PC-9 (cell line): ENCODE measurements around the gene CFAP161. TPM values are rescaled to one million over a fixed set of nuclear protein-coding genes. Genes with fewer than 3 reads are reported as not detected.

Experiments used
- BruUV-seq: library from RNA; stranded (reverse); fragments of 400-500 nt; replicated peaks from 2 replicates; lab custom pipeline; 2021; lab: Mats Ljungman, UMichigan
- CTCF ChIA-PET: fragments of 300-600 bp; sonication (Branson Sonifier 250); formaldehyde crosslinking; loops from one replicate; lab custom pipeline; 2022; ENCODE audit warnings: antibody characterized with exemption; lab: Charles Lee
- POLR2A ChIA-PET: fragments of 300-600 bp; sonication (Branson Sonifier 250); formaldehyde crosslinking; loops from one replicate; lab custom pipeline; 2022; ENCODE audit warnings: antibody characterized with exemption; ENCODE audit not compliant: unreplicated experiment; lab: Charles Lee
- DNase-seq, 2 experiments: peaks; one replicate each; pipeline versions ENCODE4 v3.0.0 to v3.0.0-alpha.2; 2015 to 2022; ENCODE audit warnings: mixed read lengths in 1 of 2
- H2AFZ ChIP-seq: fragments of 200-600 bp; sonication (generic); 2 replicates; pipeline ENCODE4 v1.8.1; 2017; ENCODE audit warnings: antibody characterized with exemption
- H3F3A ChIP-seq: fragments of 200-600 bp; sonication (generic); 2 replicates; pipeline ENCODE4 v1.8.1; 2017; ENCODE audit warnings: antibody characterized with exemption, mild to moderate bottlenecking, low read depth; ENCODE audit not compliant: insufficient read depth
- H3K27ac ChIP-seq: fragments of 200-600 bp; sonication (generic); 2 replicates; pipeline ENCODE4 v1.6.1; 2016; ENCODE audit warnings: mixed run types
- H3K27me3 ChIP-seq: fragments of 200-600 bp; sonication (generic); 2 replicates; pipeline ENCODE4 v1.6.1; 2016; ENCODE audit warnings: low read depth, mixed run types; ENCODE audit not compliant: insufficient read depth
- H3K36me3 ChIP-seq: fragments of 200-600 bp; sonication (generic); 2 replicates; pipeline ENCODE4 v1.6.1; 2016; ENCODE audit warnings: low read depth, mixed run types
- H3K4me1 ChIP-seq: fragments of 200-600 bp; sonication (generic); replicated peaks from 2 replicates; pipeline ENCODE4 v1.6.1; 2016; ENCODE audit warnings: mixed run types; ENCODE audit not compliant: insufficient read depth
- H3K4me2 ChIP-seq: fragments of 200-600 bp; sonication (generic); 2 replicates; pipeline ENCODE4 v1.6.1; 2017; ENCODE audit warnings: mixed run types
- H3K4me3 ChIP-seq: fragments of 200-600 bp; sonication (generic); 2 replicates; pipeline ENCODE4 v1.6.1; 2016; ENCODE audit warnings: mixed run types
- H3K79me2 ChIP-seq: fragments of 200-600 bp; sonication (generic); 2 replicates; pipeline ENCODE4 v1.6.1; 2017; ENCODE audit warnings: low read depth, mixed run types
- H3K9me2 ChIP-seq: fragments of 200-600 bp; sonication (generic); 2 replicates; pipeline ENCODE4 v1.8.1; 2017; ENCODE audit warnings: mild to moderate bottlenecking; ENCODE audit not compliant: insufficient read depth
- H3K9me3 ChIP-seq: fragments of 200-600 bp; sonication (generic); 2 replicates; pipeline ENCODE4 v1.8.1; 2016; ENCODE audit warnings: low read depth; ENCODE audit not compliant: insufficient read depth
- H4K20me1 ChIP-seq: fragments of 200-600 bp; sonication (generic); 2 replicates; pipeline ENCODE4 v1.8.1; 2017; ENCODE audit not compliant: insufficient read depth
- EZH2 ChIP-seq: fragments of 200-600 bp; sonication (generic); IDR thresholded peaks from 2 replicates; pipeline ENCODE4 v1.8.0; 2017; ENCODE audit warnings: antibody characterized with exemption, low read depth
- intact Hi-C: fragments of 100-400 bp; cut with micrococcal nuclease; formaldehyde crosslinking; loops from one replicate; pipeline ENCODE4 v1.10.0; 2022; ENCODE audit not compliant: unreplicated experiment
- total RNA-seq: library from RNA; stranded (reverse); gene quantifications from 2 replicates; pipeline ENCODE4 v1.2.3, GENCODE V29; 2021
- TF ChIP-seq, protein P1 (sequence below): fragments of 200-600 bp; sonication (generic); conservative IDR thresholded peaks from 2 replicates; pipeline ENCODE4 v1.6.1; 2017; ENCODE audit warnings: mixed run types, antibody characterized with exemption, mild to moderate bottlenecking, moderate library complexity

CFAP161 gene
- total RNA-seq, 1 experiment from 2014 or later = 1.4 TPM

GRCh38 chr15:81113204-81113657 lies 20.8 kb upstream of the CFAP161 start:
- BruUV-seq = no TSS peak

GRCh38 chr15:81113861-81114291 lies 20.2 kb upstream of the CFAP161 start:
- H4K20me1 ChIP-seq = no peaks in the 10 kb centered on the region
- no peaks in the 10 kb centered on the region for H3K36me3 ChIP-seq
- CTCF ChIA-PET = no interaction called here
- POLR2A ChIA-PET = no interaction called here
- H3K9me2 ChIP-seq = no peaks in the 10 kb centered on the region
- no peak overlapping the region for H3K4me3 ChIP-seq
- H3F3A ChIP-seq = no peaks in the 10 kb centered on the region
- no TSS peak for BruUV-seq
- H3K27ac ChIP-seq = no peak overlapping the region
- H3K4me1 ChIP-seq = no peaks in the 10 kb centered on the region
- no peak overlapping the region for H3K4me2 ChIP-seq
- H2AFZ ChIP-seq = no peak overlapping the region
- no peaks in the 10 kb centered on the region for H3K79me2 ChIP-seq
- intact Hi-C loops = no loop called here
- H3K9me3 ChIP-seq = no peaks in the 10 kb centered on the region
- no peak for DNase-seq
- TF ChIP-seq, protein P1, sequence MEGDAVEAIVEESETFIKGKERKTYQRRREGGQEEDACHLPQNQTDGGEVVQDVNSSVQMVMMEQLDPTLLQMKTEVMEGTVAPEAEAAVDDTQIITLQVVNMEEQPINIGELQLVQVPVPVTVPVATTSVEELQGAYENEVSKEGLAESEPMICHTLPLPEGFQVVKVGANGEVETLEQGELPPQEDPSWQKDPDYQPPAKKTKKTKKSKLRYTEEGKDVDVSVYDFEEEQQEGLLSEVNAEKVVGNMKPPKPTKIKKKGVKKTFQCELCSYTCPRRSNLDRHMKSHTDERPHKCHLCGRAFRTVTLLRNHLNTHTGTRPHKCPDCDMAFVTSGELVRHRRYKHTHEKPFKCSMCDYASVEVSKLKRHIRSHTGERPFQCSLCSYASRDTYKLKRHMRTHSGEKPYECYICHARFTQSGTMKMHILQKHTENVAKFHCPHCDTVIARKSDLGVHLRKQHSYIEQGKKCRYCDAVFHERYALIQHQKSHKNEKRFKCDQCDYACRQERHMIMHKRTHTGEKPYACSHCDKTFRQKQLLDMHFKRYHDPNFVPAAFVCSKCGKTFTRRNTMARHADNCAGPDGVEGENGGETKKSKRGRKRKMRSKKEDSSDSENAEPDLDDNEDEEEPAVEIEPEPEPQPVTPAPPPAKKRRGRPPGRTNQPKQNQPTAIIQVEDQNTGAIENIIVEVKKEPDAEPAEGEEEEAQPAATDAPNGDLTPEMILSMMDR = no peak
- no peak for TF ChIP-seq EZH2
- peaks cover 23% of the 10 kb centered on the region; the same call in 1 of the 2 replicates for H3K27me3 ChIP-seq

More at GRCh38 chr15:81113204-81113657, 20.8 kb upstream of the CFAP161 start:
- TF ChIP-seq EZH2 = no peak
- TF ChIP-seq, protein P1 = no peak
- Histone ChIP-seq H3K27ac (no peak overlapping the region), H3K27me3 (peaks cover 23% of the 10 kb centered on the region; the same call in 1 of the 2 replicates), H3K4me2 (no peak overlapping the region), H3K79me2 (no peaks in the 10 kb centered on the region), H2AFZ (no peak overlapping the region), H4K20me1 (no peaks in the 10 kb centered on the region), H3K9me2 (no peaks in the 10 kb centered on the region), H3K9me3 (no peaks in the 10 kb centered on the region), H3K36me3 (no peaks in the 10 kb centered on the region), H3K4me3 (no peak overlapping the region), H3F3A (no peaks in the 10 kb centered on the region), H3K4me1 (no peaks in the 10 kb centered on the region)
- DNase-seq = no peak
- intact Hi-C loops = no loop called here
- CTCF ChIA-PET = no interaction called here
- POLR2A ChIA-PET = no interaction called here

DNA sequence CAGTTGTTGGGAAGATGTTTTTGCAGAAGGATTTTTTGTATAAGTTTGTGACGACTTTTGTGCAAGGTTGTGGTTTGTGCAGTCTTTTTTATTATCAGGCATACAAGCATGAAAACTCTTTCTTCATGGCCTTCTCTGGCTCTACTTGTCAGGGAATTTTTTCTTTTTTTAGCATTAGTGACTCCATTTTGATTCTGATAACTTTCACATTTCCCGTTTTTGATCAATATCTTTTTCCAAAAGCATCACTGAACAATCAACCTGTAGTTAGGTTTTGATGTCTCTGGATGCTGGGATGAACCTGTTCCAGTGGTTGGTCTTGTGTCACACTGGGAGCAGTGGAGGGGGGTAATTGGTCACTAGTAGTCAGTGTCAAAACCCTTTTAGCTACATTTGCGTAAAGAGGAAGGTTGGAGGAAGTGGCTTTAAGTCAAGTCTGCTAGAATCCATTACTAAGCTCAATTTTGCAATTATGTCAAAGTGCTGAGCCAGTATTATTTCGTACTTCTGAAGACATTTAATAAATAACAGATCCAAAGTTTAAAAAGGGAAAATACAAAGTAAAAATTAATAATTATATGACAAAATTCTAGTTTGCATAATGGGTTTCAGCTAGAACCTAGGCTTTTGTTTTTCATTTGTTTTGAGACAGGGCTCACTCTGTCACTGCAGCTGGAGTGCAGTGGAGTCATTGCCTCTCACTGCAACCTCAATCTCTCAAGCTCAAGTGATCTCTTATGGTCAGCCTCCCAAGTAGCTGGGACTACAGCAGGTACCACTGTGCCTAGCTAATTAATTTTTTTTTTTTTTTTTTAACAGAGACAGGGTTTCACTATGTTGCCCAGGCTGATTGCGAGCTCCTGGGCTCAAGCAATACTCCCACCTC lies 18.8 kb upstream of the CFAP161 start:
- intact Hi-C loops = no loop called here
- Histone ChIP-seq H3K27me3 (peaks cover 19% of the 10 kb centered on the region; the same call in 1 of the 2 replicates), H2AFZ (no peak overlapping the region), H3K9me3 (no peaks in the 10 kb centered on the region), H3K4me2 (no peak overlapping the region), H3K4me1 (no peaks in the 10 kb centered on the region), H3K9me2 (no peaks in the 10 kb centered on the region), H3K79me2 (no peaks in the 10 kb centered on the region), H3K27ac (no peak overlapping the region), H3K4me3 (no peak overlapping the region), H4K20me1 (no peaks in the 10 kb centered on the region), H3K36me3 (no peaks in the 10 kb centered on the region), H3F3A (no peaks in the 10 kb centered on the region)
- ChIA-PET CTCF (interaction anchor here (0.9 kb wide), 1 partner anchor 9 kb away, joined by 3 read pairs; no protein-coding TSS in a partner anchor), POLR2A (no interaction called here)
- no peak for DNase-seq
- TF ChIP-seq, protein P1 = no peak
- TF ChIP-seq EZH2 = no peak
- no TSS peak for BruUV-seq
